Caco-2 (cell line): ENCODE measurements around the gene CYB5RL. TPM values are rescaled to one million over a fixed set of nuclear protein-coding genes. Genes with fewer than 3 reads are reported as not detected.

ENCODE experiments used
- BruUV-seq: library from RNA; stranded (reverse); fragments of 400-500 nt; replicated peaks from 2 replicates; lab custom pipeline; 2021; lab: Mats Ljungman, UMichigan
- CTCF ChIA-PET: fragments of 300-600 bp; sonication (Branson Sonifier 250); formaldehyde crosslinking; loops from one replicate; lab custom pipeline; 2022; ENCODE audit warnings: antibody characterized with exemption; lab: Charles Lee
- POLR2A ChIA-PET: fragments of 300-600 bp; sonication (Branson Sonifier 250); formaldehyde crosslinking; loops from one replicate; lab custom pipeline; 2022; ENCODE audit warnings: antibody characterized with exemption; lab: Charles Lee
- DNase-seq, 2 experiments: peaks; one replicate each; pipeline versions ENCODE4 v3.0.0 to v3.0.0-alpha.2; 2020 to 2022
- H3K27me3 ChIP-seq: replicated peaks from 2 replicates; pipeline ENCODE4 v1.6.0; 2011; ENCODE audit warnings: low read length; ENCODE audit not compliant: control insufficient read depth, insufficient read depth
- H3K36me3 ChIP-seq: 2 replicates; pipeline ENCODE4 v1.5.1; 2011; ENCODE audit warnings: low read length; ENCODE audit not compliant: control insufficient read depth, insufficient read depth
- H3K4me1 ChIP-seq: fragments of 250-450 bp; sonication (Bioruptor Pico); 2 replicates; pipeline ENCODE4 v1.5.1; 2020; ENCODE audit warnings: mild to moderate bottlenecking
- H3K4me3 ChIP-seq: 2 replicates; pipeline ENCODE4 v1.5.1; 2011; ENCODE audit warnings: low read depth, mild to moderate bottlenecking, control low read depth, low read length
- H3K9me3 ChIP-seq: fragments of 250-450 bp; sonication (Bioruptor Pico); 2 replicates; pipeline ENCODE4 v1.5.1; 2020; ENCODE audit warnings: mild to moderate bottlenecking, moderate library complexity
- H3K27ac Mint-ChIP-seq: one replicate; pipeline ENCODE4 v1.8.0; 2022; ENCODE audit warnings: mixed read lengths; ENCODE audit not compliant: unreplicated experiment
- H3K27me3 Mint-ChIP-seq: one replicate; pipeline ENCODE4 v1.8.0; 2022; ENCODE audit warnings: mixed read lengths; ENCODE audit not compliant: insufficient read depth, unreplicated experiment
- H3K36me3 Mint-ChIP-seq: one replicate; pipeline ENCODE4 v1.8.0; 2022; ENCODE audit warnings: mild to moderate bottlenecking, mixed read lengths; ENCODE audit not compliant: insufficient read depth, unreplicated experiment
- H3K4me1 Mint-ChIP-seq: one replicate; pipeline ENCODE4 v1.8.0; 2022; ENCODE audit warnings: low read depth, mixed read lengths; ENCODE audit not compliant: unreplicated experiment
- H3K4me3 Mint-ChIP-seq: one replicate; pipeline ENCODE4 v1.8.0; 2022; ENCODE audit warnings: mild to moderate bottlenecking, moderate library complexity, mixed read lengths; ENCODE audit not compliant: unreplicated experiment
- H3K9me3 Mint-ChIP-seq: one replicate; pipeline ENCODE4 v1.8.0; 2022; ENCODE audit warnings: mixed read lengths; ENCODE audit not compliant: unreplicated experiment
- CTCF ChIP-seq, 2 experiments: fragments of 200-600 bp in 1 of 2; IDR thresholded peaks; 1 replicate in 1 of 2; 2 replicates in 1 of 2; pipeline versions ENCODE4 v1.5.1 to v1.8.0; 2011 to 2022; ENCODE audit warnings: antibody characterized with exemption in 1 of 2, control low read depth in 1 of 2, inconsistent platforms in 1 of 2, low read depth in 1 of 2, low read length in 1 of 2, mild to moderate bottlenecking in 1 of 2, moderate library complexity in 1 of 2; ENCODE audit not compliant: insufficient read depth in 1 of 2, severe bottlenecking in 1 of 2, unreplicated experiment in 1 of 2
- intact Hi-C: fragments of 100-400 bp; cut with micrococcal nuclease; formaldehyde crosslinking; loops from one replicate; pipeline ENCODE4 v1.10.0; 2022; ENCODE audit not compliant: unreplicated experiment
- total RNA-seq: library from RNA; stranded (reverse); gene quantifications from 2 replicates; pipeline ENCODE4 v1.2.3, GENCODE V29; 2022

CYB5RL gene
- total RNA-seq, 1 experiment from 2014 or later: 10.0 TPM

- H3K9me3 ChIP-seq: no peaks in the 10 kb centered on the region
- no peaks in the 10 kb centered on the region for H3K36me3 ChIP-seq
- no peaks in the 10 kb centered on the region for H3K27me3 ChIP-seq
- no peak for TF ChIP-seq CTCF (IDR thresholded peaks at IDR 0.05; ENCODE audit: insufficient read depth in 1 of 2, low read depth in 1 of 2, low read length in 1 of 2, severe bottlenecking in 1 of 2, unreplicated experiment in 1 of 2)
- H3K4me1 ChIP-seq: 0 out of 2 replicates have a peak, but pooled peaks cover 3% of the 10 kb centered on the region
- H3K4me3 Mint-ChIP-seq: peak overlapping the region; percentile 90
- peaks cover 8% of the 10 kb centered on the region for H3K4me1 Mint-ChIP-seq
- POLR2A ChIA-PET: interaction anchor here (0.6 to 1.0 kb wide), 3 partner anchors 62 to 300 kb away, joined by 3 to 6 read pairs (median 4); no protein-coding TSS in a partner anchor
- H3K4me3 ChIP-seq: peak overlapping the region; percentile 51
- intact Hi-C loops: no loop called here
- peak overlapping the region; percentile 80 for H3K27ac Mint-ChIP-seq
- no peaks in the 10 kb centered on the region for H3K9me3 Mint-ChIP-seq
- no peaks in the 10 kb centered on the region for H3K36me3 Mint-ChIP-seq
- DNase-seq: no peak
- BruUV-seq: TSS peak; percentile 81
- CTCF ChIA-PET: interaction anchor here (0.8 to 1.4 kb wide), 3 partner anchors 78 to 601 kb away, joined by 3 to 8 read pairs (median 3); no protein-coding TSS in a partner anchor
- no peaks in the 10 kb centered on the region for H3K27me3 Mint-ChIP-seq
These were observed 572 bp downstream of the CYB5RL start for GRCh38 chr1:54199151-54199764.

- H3K27me3 Mint-ChIP-seq: no peaks in the 10 kb centered on the region
- H3K4me1 Mint-ChIP-seq: no peaks in the 10 kb centered on the region
- no peak overlapping the region for H3K4me3 ChIP-seq
- BruUV-seq: no TSS peak
- no peak for DNase-seq
- TF ChIP-seq CTCF (IDR thresholded peaks at IDR 0.05; ENCODE audit: insufficient read depth in 1 of 2, low read depth in 1 of 2, low read length in 1 of 2, severe bottlenecking in 1 of 2, unreplicated experiment in 1 of 2): no peak
- H3K9me3 ChIP-seq: no peaks in the 10 kb centered on the region
- H3K36me3 Mint-ChIP-seq: no peaks in the 10 kb centered on the region
- H3K4me1 ChIP-seq: no peaks in the 10 kb centered on the region
- no peaks in the 10 kb centered on the region for H3K9me3 Mint-ChIP-seq
- CTCF ChIA-PET: no interaction called here
- no peaks in the 10 kb centered on the region for H3K27me3 ChIP-seq
- H3K4me3 Mint-ChIP-seq: no peak overlapping the region
- no peaks in the 10 kb centered on the region for H3K36me3 ChIP-seq
- POLR2A ChIA-PET: no interaction called here
- H3K27ac Mint-ChIP-seq: no peak overlapping the region
- intact Hi-C loops: no loop called here
These were observed 6.4 kb downstream of the CYB5RL start for GRCh38 chr1:54193453-54193852.

- intact Hi-C loops: no loop called here
- TF ChIP-seq CTCF (IDR thresholded peaks at IDR 0.05; ENCODE audit: insufficient read depth in 1 of 2, low read depth in 1 of 2, low read length in 1 of 2, severe bottlenecking in 1 of 2, unreplicated experiment in 1 of 2): no peak
These were observed 8.3 kb downstream of the CYB5RL start for GRCh38 chr1:54191525-54191924.

More at GRCh38 chr1:54191525-54191924, 8.3 kb downstream of the CYB5RL start:
- H3K27ac Mint-ChIP-seq: no peak overlapping the region
- no peaks in the 10 kb centered on the region for H3K9me3 ChIP-seq
- POLR2A ChIA-PET: no interaction called here
- no TSS peak for BruUV-seq
- CTCF ChIA-PET: interaction anchor here (0.6 kb wide), 1 partner anchor 63 kb away, joined by 5 read pairs; no protein-coding TSS in a partner anchor
- no peak for DNase-seq
- no peaks in the 10 kb centered on the region for H3K36me3 ChIP-seq
- no peak overlapping the region for H3K4me3 Mint-ChIP-seq
- H3K4me3 ChIP-seq: no peak overlapping the region
- no peaks in the 10 kb centered on the region for H3K4me1 Mint-ChIP-seq
- no peaks in the 10 kb centered on the region for H3K27me3 ChIP-seq
- no peaks in the 10 kb centered on the region for H3K36me3 Mint-ChIP-seq
- H3K27me3 Mint-ChIP-seq: no peaks in the 10 kb centered on the region
- no peaks in the 10 kb centered on the region for H3K4me1 ChIP-seq
- H3K9me3 Mint-ChIP-seq: no peaks in the 10 kb centered on the region
